BLaER1 (cell line): Measurements from ENCODE around the gene FLNB.
A peak's percentile ranks its signal among the peaks of the same experiment; 100 is the strongest.

Source experiments
- H3K27ac ChIP-seq: shearing (Covaris generic); formaldehyde crosslinking; 2 replicates; pipeline ENCODE4 v1.8.1; 2022
- H3K27me3 ChIP-seq: shearing (Covaris generic); formaldehyde crosslinking; 2 replicates; pipeline ENCODE4 v1.8.1; 2022
- H3K36me3 ChIP-seq: shearing (Covaris generic); formaldehyde crosslinking; 2 replicates; pipeline ENCODE4 v1.8.1; 2022
- H3K4me1 ChIP-seq: shearing (Covaris generic); formaldehyde crosslinking; 2 replicates; pipeline ENCODE4 v1.8.1; 2022
- H3K4me2 ChIP-seq: shearing (Covaris generic); formaldehyde crosslinking; 2 replicates; pipeline ENCODE4 v1.8.1; 2022
- H3K4me3 ChIP-seq: shearing (Covaris generic); formaldehyde crosslinking; 2 replicates; pipeline ENCODE4 v1.8.1; 2022
- H3K9ac ChIP-seq: shearing (Covaris generic); formaldehyde crosslinking; 2 replicates; pipeline ENCODE4 v1.8.1; 2022
- H3K9me3 ChIP-seq: shearing (Covaris generic); formaldehyde crosslinking; 2 replicates; pipeline ENCODE4 v1.8.1; 2022
- H4K20me1 ChIP-seq: shearing (Covaris generic); formaldehyde crosslinking; 2 replicates; pipeline ENCODE4 v1.8.1; 2022
- Cebpa-rat ChIP-seq: shearing (Covaris generic); IDR thresholded peaks from 2 replicates; pipeline ENCODE4 v1.8.1; 2022

FLNB gene

GRCh38 chr3:58037141-58037910 lies 29.1 kb downstream of the FLNB start:
- no peaks in the 10 kb centered on the region for H3K27me3 ChIP-seq
- peaks cover 46% of the 10 kb centered on the region for H4K20me1 ChIP-seq
- peaks cover 63% of the 10 kb centered on the region for H3K4me1 ChIP-seq
- TF ChIP-seq Cebpa-rat: no peak
- H3K27ac ChIP-seq: no peak overlapping the region
- no peak overlapping the region for H3K9ac ChIP-seq
- no peaks in the 10 kb centered on the region; the same call in 1 of the 2 replicates for H3K36me3 ChIP-seq
- no peak overlapping the region for H3K4me2 ChIP-seq
- H3K4me3 ChIP-seq: no peak overlapping the region
- no peaks in the 10 kb centered on the region for H3K9me3 ChIP-seq

- Histone ChIP-seq H3K4me2 (peak overlapping the region; percentile 75; the same call in 1 of the 2 replicates), H3K27ac (0 out of 2 replicates have a peak overlapping the region, but pooled peaks have one; percentile 49), H3K27me3 (no peaks in the 10 kb centered on the region), H4K20me1 (peaks cover 37% of the 10 kb centered on the region), H3K9ac (no peak overlapping the region), H3K9me3 (no peaks in the 10 kb centered on the region), H3K4me1 (peaks cover 73% of the 10 kb centered on the region), H3K36me3 (no peaks in the 10 kb centered on the region; the same call in 1 of the 2 replicates), H3K4me3 (no peak overlapping the region)
- no peak for TF ChIP-seq Cebpa-rat
These were observed 30.6 kb downstream of the FLNB start for GRCh38 chr3:58038675-58039292.

DNA sequence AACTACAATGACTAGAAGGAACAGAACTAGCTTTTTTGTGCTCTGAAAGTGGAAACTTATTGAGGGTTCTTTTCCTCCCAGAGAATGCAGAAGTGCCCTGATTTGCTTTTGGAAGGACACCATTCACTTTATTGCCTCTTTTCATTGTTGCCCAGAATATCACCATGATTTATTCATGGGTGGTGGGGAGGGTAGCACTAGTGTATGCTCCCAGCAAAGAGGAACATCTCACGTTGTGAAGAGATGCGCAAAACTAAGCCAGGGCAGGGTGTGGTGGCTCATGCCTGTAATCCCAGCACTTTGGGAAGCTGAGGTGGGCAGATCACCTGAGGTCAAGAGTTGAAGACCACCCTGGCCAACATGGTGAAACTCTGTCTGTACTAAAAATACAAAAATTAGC lies 31.4 kb downstream of the FLNB start:
- TF ChIP-seq Cebpa-rat: no peak
- Histone ChIP-seq H3K27ac (peak overlapping the region; percentile 80), H3K4me3 (no peak overlapping the region), H3K36me3 (no peaks in the 10 kb centered on the region; the same call in 1 of the 2 replicates), H3K4me2 (peak overlapping the region; percentile 75), H3K9me3 (no peaks in the 10 kb centered on the region), H3K4me1 (peaks cover 78% of the 10 kb centered on the region), H3K27me3 (no peaks in the 10 kb centered on the region), H3K9ac (no peak overlapping the region), H4K20me1 (peaks cover 34% of the 10 kb centered on the region)

DNA sequence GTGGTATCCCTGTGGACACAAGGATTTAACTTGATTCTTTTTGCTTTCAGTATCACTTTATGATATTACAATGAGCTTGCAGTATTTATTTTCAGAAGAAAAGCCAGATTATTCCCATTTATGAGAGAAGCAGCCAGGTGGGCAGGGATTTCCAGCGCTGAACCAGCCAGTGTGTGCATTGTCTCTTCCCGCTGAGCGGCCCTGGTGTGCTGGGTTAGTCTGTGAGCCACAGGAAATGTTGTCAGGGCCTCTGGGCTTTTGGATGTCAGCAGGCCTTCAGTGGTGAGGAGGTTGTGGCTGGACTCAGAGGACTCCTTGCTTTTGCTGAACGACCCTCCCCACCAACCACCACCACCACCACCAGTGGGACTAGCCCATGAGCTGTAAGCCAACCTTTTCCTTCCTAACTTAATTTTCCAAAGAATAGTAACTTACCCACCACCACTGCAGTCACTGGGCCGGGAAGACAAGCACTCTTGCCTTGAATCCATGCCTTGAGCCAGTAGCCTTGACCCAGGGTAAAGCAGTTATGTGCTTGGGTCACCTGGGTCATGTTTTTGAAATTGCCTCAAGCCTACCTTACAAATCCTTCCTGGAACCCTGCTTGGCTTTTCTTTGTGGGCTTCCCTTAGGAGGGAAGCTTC lies 33.1 kb downstream of the FLNB start:
- H3K27ac ChIP-seq: peak overlapping the region; percentile 80
- peaks cover 17% of the 10 kb centered on the region for H4K20me1 ChIP-seq
- H3K9ac ChIP-seq: peak overlapping the region; percentile 72
- no peaks in the 10 kb centered on the region for H3K36me3 ChIP-seq
- peaks cover 73% of the 10 kb centered on the region for H3K4me1 ChIP-seq
- no peak overlapping the region for H3K4me3 ChIP-seq
- H3K9me3 ChIP-seq: no peaks in the 10 kb centered on the region
- no peaks in the 10 kb centered on the region for H3K27me3 ChIP-seq
- TF ChIP-seq Cebpa-rat: no peak
- peak overlapping the region; percentile 75 for H3K4me2 ChIP-seq

DNA sequence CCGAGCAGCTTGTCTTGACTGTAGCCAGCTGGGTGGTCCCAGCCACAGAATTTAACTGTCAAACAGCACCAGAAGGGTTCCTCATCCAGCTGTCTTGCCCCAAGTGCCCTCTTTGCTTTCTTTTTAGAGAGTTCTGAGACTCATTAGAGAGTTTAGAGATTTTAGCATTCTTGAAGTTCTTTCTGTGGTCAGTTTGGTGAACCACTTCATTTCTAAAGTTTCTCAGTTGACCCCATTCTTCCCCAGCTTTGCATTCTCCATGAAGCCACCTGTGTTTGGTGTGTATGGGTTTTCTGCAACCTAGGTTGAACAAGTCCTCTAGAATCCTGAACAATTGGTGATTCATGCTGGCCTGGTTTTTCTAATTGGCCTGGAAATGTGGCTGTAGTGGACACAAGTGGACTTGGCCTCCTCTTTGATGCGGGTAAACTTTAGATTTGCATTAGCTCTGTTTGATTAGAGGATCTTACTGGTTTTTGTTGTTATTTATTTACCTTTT lies 33.7 kb downstream of the FLNB start:
- Histone ChIP-seq H3K27me3 (no peaks in the 10 kb centered on the region), H3K4me2 (peak overlapping the region; percentile 75), H3K4me1 (peaks cover 73% of the 10 kb centered on the region), H3K27ac (peak overlapping the region; percentile 80), H3K4me3 (no peak overlapping the region), H3K9ac (peak overlapping the region; percentile 72), H3K36me3 (no peaks in the 10 kb centered on the region), H4K20me1 (peaks cover 14% of the 10 kb centered on the region), H3K9me3 (no peaks in the 10 kb centered on the region)
- TF ChIP-seq Cebpa-rat: no peak

- H4K20me1 ChIP-seq: peaks cover 8% of the 10 kb centered on the region
- no peaks in the 10 kb centered on the region for H3K27me3 ChIP-seq
- H3K4me2 ChIP-seq: peak overlapping the region; percentile 75
- H3K27ac ChIP-seq: peak overlapping the region; percentile 80
- H3K4me1 ChIP-seq: peaks cover 77% of the 10 kb centered on the region
- H3K9ac ChIP-seq: 0 out of 2 replicates have a peak overlapping the region, but pooled peaks have one; percentile 72
- H3K36me3 ChIP-seq: no peaks in the 10 kb centered on the region
- TF ChIP-seq Cebpa-rat: no peak
- H3K9me3 ChIP-seq: no peaks in the 10 kb centered on the region
- no peak overlapping the region for H3K4me3 ChIP-seq
These were observed 34.9 kb downstream of the FLNB start for GRCh38 chr3:58042947-58043707.

- TF ChIP-seq Cebpa-rat: no peak
- Histone ChIP-seq H3K4me3 (no peak overlapping the region), H3K9ac (no peak overlapping the region), H4K20me1 (peaks cover 15% of the 10 kb centered on the region), H3K27ac (peak overlapping the region; percentile 80), H3K9me3 (no peaks in the 10 kb centered on the region), H3K36me3 (no peaks in the 10 kb centered on the region), H3K4me2 (peak overlapping the region; percentile 75), H3K4me1 (peaks cover 75% of the 10 kb centered on the region), H3K27me3 (no peaks in the 10 kb centered on the region)
These were observed 35.7 kb downstream of the FLNB start for GRCh38 chr3:58043933-58044332.

- H3K27ac ChIP-seq: peak overlapping the region; percentile 80
These were observed 36.7 kb downstream of the FLNB start for GRCh38 chr3:58044691-58045483.

More at GRCh38 chr3:58044691-58045483, 36.7 kb downstream of the FLNB start:
- Histone ChIP-seq H3K27me3 (no peaks in the 10 kb centered on the region), H3K9me3 (no peaks in the 10 kb centered on the region), H3K4me1 (peaks cover 74% of the 10 kb centered on the region), H3K4me3 (no peak overlapping the region), H3K36me3 (no peaks in the 10 kb centered on the region), H3K9ac (no peak overlapping the region), H4K20me1 (peaks cover 23% of the 10 kb centered on the region), H3K4me2 (peak overlapping the region; percentile 75)
- no peak for TF ChIP-seq Cebpa-rat
